GM12891 (cell line): ENCODE results near the gene MYORG.

Source experiments
- PAX5 ChIP-seq: IDR thresholded peaks from 2 replicates; pipeline ENCODE4 v1.6.1; 2011; ENCODE audit warnings: low read length, moderate library complexity, mild to moderate bottlenecking; ENCODE audit not compliant: insufficient read depth, severe bottlenecking
- POLR2A ChIP-seq: IDR thresholded peaks from 2 replicates; pipeline ENCODE4 v1.6.1; 2011; ENCODE audit warnings: low read depth, low read length, control low read depth
- POLR2AphosphoS5 ChIP-seq: IDR thresholded peaks from 2 replicates; pipeline ENCODE4 v1.6.1; 2011; ENCODE audit warnings: low read depth, low read length, control low read depth
- POU2F2 ChIP-seq: IDR thresholded peaks from 2 replicates; pipeline ENCODE4 v1.6.1; 2011; ENCODE audit warnings: low read depth, mild to moderate bottlenecking, control low read depth, low read length, moderate library complexity
- SPI1 ChIP-seq: IDR thresholded peaks from 2 replicates; pipeline ENCODE4 v1.6.1; 2011; ENCODE audit warnings: low read depth, low read length, control low read depth
- TAF1 ChIP-seq: IDR thresholded peaks from 2 replicates; pipeline ENCODE4 v1.6.1; 2011; ENCODE audit warnings: low read depth, low read length, control low read depth

GRCh38 chr9:34371886-34372466 is 4.7 kb downstream of the MYORG start:
- TF ChIP-seq POLR2AphosphoS5 (no peak), POLR2A (no peak), SPI1 (no peak), TAF1 (no peak), PAX5 (no peak), POU2F2 (no peak)
